ENCODE data around the gene ATL3. TPM values are rescaled to one million over a fixed set of nuclear protein-coding genes. Genes with fewer than 3 reads are reported as not detected.
"Not testable (repeated sequence)": the region's sequence is repeated elsewhere in the genome, so short reads cannot be mapped to it uniquely, and the experiment has no call there.

Gene ATL3
- total RNA-seq = 71.0 TPM

DNA sequence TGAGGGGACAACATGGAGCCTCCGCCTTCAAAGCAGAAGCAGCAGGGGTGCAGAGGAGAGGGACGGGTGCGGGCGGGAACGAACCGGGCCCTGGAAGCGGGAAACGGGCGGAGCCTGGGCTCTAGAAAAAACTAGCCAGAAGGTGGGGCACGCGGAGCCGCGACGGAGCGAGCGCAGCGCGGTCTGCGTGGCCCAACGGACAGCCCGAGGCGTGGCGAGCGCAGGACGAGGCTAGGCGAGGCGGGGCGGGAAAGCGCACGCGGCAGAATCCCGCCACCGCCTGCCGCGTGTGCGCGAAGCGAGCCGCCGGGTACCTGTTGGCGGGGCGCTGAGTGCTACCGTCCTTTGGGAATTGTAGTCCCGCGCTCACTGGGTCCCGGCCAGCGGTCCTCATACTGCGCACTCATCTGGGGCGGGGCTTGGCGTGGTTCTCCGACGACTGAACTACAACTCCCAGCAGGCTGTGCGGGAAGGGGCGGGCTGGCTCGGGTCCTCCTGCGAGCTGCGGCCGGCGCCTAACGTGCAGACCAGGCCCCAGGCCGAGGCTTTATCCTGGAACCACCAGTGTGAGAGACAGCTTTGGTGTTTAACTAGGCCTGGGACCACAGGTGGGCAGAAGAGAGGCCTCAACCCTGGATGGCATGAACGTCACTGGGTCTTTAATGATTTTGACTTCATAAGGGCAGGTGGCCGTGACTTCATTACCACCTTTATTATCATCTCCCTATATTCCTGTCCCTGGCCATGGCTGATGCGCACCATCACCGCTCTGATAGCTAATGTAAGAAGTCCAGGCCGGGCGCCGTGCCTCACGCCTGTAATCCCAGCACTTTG is at the start of gene ATL3:
ATL3 (minus strand) TSS at position 55 of the 834 bp plus-strand sequence; CDS start at position 14, 41 bp downstream.
- DNase-seq (ENCODE audit: low spot score) = peak; percentile 97

GRCh38 chr11:63720611-63721010 is 49.4 kb upstream of the ATL3 start:
- DNase-seq (ENCODE audit: low spot score) = no peak

- no peak for DNase-seq (ENCODE audit: low spot score)
Measured at GRCh38 chr11:63719987-63720386, 48.8 kb upstream of the ATL3 start.

DNA sequence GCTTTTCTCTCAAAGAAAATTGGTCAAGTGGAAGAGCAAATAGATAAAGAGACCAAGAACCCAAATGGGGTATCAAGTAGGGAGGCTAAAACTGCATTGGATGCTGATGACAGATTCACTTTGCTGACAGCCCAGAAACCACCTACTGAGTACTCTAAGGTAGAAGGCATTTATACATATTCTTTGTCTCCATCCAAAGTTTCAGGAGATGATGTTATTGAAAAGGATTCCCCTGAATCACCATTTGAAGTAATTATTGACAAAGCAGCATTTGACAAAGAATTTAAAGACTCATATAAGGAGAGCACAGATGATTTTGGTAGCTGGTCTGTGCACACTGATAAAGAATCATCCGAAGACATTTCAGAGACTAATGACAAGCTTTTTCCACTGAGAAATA is 47.8 kb upstream of the ATL3 start:
- DNase-seq (ENCODE audit: low spot score) = no peak

- no peak for DNase-seq (ENCODE audit: low spot score)
Measured at GRCh38 chr11:63716046-63716445, 44.9 kb upstream of the ATL3 start.

DNA sequence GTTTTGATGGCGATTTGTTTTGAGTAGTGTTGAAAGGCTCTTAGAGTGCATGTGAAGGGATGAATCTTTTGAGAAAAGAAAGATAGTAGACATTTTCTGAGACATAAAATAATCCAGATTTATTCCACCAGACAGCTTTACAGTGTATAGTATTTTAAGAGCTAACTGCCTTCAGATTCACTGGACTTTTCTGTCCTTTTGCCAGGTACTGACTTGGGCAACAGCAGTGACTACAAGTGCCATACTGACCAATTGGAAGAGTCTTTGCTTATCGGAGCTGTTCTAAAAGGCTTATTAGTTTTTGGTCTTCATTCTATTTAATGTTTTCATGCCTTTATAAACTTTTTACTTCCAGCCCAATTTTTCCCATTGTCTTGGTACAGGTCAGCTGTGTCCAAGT is 42.6 kb upstream of the ATL3 start:
- no peak for DNase-seq (ENCODE audit: low spot score)

- no peak for DNase-seq (ENCODE audit: low spot score)
Measured at GRCh38 chr11:63711838-63712237, 40.7 kb upstream of the ATL3 start.

DNA sequence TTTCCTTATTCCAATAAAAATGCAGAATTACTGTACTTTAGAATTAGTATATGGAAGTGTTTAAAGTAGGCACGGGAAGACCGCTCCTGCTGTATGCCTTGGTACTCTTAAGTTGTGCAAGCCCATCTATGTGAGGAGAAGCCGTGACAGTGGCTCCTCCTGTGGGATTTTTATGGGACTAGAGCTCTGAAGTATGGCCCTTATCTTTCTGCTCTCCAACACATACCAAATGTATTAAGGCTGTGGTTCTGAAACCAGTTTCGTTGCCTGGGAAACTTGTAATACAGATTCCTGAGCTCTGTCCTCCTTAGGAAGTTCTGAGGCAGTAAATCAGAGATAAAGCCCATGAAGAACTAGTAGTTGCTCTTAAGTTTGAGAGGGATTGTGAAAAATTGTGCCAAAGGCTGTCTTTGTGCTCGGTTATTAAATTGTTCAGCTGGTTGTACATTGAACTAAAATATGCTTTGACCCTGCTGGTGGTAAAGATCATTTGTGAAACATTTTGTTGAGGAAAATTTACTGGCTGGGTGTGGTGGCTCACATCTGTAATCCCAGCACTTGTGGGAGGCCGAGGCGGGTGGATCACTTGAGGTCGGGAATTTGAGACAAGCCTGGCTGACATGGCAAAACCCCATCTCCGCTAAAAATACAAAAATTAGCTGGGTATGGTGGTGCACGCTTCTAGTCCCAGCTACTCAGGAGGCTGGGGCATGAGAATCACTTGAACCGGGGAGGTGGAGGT is 39.5 kb upstream of the ATL3 start:
- DNase-seq (ENCODE audit: low spot score) = no peak

DNA sequence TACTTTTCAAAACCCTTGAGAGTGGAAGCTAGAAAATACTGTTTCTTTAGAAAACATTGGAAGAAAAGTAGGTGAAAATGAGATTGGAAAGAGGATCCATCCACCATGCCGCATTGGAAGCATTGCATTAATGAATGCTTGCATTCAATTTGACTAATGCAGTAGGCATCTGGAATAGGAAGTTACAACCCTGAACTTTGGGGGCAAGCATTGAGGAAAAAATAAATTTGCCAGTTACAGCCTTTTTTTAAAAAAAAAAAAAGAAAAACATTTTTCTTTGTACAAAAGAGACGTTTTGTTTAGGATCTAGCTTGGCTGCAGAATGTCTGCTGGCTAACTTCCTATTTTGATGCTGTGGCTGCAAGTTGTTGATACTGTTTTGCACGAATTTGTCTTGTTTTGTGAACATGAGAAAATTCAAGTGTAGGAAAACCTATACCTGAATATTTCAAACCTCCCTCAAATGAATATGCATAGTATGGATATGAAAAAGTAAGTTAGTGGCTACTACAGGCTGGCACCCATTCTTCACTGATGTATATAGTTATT is 38.2 kb upstream of the ATL3 start:
- no peak for DNase-seq (ENCODE audit: low spot score)

- DNase-seq (ENCODE audit: low spot score) = no peak
Measured at GRCh38 chr11:63708764-63709163, 37.6 kb upstream of the ATL3 start.

DNA sequence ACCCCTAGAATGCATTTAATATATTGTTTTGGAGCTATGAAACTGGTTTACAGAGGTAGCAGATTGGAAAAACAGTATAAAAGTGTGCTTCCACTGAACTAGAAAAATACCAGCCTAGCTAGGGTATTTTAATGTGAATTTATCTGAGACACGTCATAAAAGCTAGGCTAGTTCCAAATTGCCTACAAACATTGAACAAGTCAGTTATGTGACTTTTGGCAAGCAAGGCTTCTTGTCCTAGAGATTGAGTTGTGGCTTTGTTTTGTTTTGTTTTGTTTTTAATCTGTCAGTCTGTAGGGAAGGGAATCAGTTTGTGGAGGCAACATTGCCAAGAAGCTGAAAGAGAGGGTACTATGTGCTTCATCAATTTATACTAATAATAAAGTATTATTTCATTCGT is 34.4 kb upstream of the ATL3 start:
- DNase-seq (ENCODE audit: low spot score) = no peak

GRCh38 chr11:63699896-63700295 is 28.7 kb upstream of the ATL3 start:
- no peak for DNase-seq (ENCODE audit: low spot score)

DNA sequence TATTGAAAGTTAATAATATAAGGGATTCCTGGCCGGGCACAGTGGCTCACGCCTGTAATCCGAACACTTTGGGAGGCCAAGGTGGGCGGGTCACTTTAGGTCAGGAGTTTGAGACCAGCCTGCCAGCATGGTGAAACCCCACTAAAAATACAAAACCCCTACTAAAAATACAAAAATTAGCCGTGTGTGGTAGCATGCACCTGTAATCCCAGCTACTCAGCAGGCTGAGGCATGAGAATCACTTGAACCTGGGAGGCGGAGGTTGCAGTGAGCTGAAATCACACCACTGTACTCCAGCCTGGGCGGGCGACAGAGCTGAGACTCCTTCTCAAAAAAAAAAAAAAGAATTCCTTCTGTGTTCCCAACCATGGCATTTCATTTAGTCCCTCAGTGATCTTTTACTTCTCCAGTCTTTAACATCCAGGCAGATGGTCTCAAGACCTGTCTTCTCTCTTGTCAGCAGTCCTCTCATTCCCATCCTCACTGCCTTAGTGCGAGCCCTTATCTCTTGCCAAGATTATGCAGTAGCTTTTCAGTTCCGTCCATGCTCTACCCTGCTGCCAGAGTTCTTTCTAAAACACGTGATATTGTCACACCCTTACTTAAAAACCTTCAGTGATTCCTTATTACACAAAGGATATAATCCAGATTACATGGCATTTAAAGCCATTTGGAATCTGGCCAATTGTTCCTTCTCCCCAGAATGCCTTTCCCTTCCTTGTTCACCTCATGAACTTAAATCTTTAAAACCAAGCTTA is 28.0 kb upstream of the ATL3 start:
- DNase-seq (ENCODE audit: low spot score) = no peak

DNA sequence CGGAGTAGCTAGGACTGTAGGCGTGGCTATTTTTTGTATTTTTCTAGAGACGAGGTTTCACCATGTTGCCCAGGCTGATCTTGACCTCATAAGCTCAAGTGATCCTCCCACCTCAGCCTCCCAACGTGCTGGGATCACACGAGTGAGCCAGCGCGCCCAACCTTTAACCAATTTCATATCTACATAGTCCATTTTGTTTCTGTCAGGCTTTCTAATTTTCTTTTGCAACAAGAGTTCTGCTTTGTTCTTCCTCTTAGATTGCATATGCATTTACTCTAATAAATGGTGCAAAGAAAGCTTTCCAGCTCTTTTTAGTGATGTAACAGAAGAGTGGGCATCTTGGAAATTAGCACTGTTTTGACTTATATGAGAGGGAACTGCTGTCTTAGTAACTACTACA is 23.4 kb upstream of the ATL3 start:
- no peak for DNase-seq (ENCODE audit: low spot score)

DNA sequence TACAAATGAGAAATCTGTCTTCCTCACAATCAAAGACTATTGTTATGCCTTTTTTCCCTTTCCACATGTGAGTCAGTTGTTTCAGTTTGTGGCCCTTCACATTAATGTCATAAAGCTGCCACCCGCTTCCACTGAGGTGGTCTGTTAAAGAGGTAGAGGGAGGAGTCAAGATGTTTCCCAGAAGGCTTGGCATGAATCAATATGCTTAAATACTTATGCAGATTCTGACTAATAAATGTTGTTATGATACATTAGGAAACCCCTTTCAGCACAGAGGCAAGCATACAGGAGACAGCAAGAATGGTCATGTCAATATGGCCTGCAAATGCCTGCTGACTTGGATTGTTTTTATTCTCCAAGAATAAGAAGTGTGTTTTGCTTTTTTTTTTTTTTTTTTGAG is 16.7 kb upstream of the ATL3 start:
- DNase-seq (ENCODE audit: low spot score) = no peak

DNA sequence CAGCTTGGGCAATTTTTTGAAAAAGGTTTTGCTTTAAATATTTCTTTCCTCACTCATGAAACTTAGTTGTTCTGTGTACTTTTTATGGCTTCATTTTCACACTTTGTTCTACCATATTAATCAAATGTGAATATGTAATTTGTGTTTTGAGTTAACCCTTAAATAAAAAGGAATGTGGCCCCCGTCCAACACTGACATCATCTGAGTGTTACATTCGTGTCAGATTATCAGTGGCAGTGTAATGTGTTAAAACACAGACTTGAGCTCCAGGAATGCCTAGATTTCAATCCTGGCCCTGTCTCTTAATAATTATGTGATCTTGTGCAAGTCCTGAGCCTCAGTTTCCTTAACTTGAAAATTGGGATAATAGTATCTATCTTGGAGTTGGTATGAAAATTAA is 15.8 kb upstream of the ATL3 start:
- DNase-seq (ENCODE audit: low spot score) = no peak

GRCh38 chr11:63685158-63685721 is 14.1 kb upstream of the ATL3 start:
- not testable (repeated sequence) for DNase-seq (ENCODE audit: low spot score)

DNA sequence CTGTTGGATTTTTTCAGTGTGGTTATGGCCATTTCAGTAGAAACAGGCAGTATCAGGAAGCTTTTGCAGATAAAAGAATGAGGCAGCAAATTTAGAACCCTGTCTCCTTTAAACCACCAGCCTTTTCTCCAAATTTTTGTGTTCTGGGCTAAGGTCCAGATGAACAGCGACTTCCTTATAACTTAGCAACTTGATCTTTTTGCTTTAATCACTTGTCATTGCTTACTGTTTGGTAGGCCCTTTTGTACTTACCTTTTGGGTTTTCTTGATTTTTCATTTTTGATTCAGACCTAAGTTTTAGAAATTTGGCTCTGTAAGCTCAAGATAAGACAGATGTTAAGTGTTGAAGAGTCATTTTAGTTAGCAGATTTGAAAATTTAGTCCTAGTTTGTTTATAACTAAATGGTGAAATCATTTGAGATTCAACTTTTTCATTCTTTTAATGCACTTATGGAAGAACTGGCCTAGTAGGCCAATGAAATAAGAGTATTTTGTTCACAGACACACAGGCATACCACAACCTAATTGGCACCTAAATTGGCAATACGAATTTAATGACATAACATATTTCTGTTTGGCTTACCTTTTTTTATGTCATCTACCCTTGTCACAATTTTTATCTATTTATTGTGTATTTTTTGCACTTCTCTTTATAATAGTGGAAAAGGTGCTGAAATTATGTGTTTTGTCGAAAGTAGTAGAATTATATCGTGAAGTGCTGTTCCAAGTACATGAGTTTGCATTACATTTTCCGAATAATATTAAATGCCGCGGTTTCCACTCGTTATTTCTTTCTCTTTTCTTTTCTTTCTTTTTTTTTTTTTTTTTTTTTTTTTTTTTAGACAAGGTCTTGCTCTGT is 12.2 kb upstream of the ATL3 start:
- no peak for DNase-seq (ENCODE audit: low spot score)

DNA sequence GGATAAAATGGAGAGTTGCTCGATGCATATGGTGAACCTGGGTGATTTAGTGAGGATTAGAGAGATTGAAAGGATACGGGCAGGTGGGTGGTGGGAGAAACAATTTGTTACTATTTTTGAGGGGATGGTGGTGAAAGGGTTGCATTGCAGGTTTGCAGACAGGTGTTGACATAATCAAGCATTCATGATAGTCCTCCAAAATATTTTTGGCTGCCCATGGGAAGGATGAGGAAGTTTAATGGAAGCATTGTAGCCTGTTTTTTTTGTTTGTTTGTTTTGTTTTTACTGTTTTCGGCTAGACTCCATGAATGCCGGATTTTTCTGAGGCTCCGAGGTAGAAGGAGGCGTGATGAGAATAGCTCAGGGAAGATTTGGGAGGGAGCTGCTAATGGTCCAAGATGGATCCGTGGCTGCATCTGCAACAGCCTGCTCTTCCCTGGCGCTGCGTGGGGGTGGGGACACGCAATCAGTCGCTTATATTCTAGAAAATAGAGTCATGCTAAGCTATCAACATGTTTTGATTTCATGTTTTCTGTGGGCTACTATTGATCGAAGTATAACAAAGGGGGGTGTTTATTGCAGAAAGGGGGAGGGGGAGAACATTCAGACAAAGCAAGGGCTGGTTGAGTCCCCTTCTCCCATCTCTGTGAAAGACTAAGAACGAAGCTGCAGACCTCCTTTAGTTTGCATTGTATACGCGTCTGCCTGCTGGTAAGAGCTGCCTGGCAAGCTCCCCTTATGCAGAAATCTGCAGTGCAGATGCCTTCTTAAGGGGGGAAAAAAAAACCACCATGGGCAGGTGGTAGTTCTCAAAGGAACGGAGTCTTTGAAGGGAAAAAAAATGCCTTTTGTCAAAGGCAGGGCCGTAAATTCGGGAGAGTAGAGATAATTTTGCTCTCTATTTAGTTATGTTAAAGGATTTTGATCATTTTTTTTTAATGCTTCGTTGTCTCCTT is 11.2 kb upstream of the ATL3 start:
- DNase-seq (ENCODE audit: low spot score) = no peak
